Hippocampal formation (tissue), 2 donors: ENCODE results near the gene RBM17.
A peak's percentile ranks its signal among the peaks of the same experiment; 100 is the strongest.
"Not testable (repeated sequence)": the region's sequence is repeated elsewhere in the genome, so short reads cannot be mapped to it uniquely, and the experiment has no call there.

Source experiments
- DNase-seq, 2 donors: peaks; one replicate each; lab custom pipeline; 2025; lab: John Stamatoyannopoulos, UW

RBM17 gene

DNA sequence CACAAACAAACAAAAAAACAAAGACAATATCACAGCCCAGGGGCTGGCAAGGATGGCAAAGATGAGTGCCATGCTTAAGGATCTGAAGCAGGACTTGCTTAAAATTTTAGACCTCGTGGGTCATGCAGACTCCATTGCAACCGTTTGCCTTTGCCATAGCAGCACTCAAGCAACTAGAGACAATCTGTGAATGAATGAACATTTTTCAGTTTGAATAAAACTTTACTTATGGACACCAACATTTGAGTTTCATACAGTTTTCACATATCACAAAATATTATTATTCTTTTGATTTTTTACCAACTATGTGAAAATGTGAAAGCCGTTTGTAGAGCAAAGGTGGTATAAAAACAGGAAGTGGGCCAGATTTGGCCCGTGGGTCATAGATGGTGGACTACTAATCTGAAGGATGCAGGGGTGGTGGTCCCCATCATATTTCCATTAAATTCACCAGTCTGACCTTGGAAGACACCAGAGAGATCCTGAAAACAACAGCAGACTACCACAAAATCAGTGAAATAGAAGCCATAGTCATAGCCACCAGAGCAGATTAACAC lies 8.3 kb upstream of the RBM17 start:
- no peak for DNase-seq

DNA sequence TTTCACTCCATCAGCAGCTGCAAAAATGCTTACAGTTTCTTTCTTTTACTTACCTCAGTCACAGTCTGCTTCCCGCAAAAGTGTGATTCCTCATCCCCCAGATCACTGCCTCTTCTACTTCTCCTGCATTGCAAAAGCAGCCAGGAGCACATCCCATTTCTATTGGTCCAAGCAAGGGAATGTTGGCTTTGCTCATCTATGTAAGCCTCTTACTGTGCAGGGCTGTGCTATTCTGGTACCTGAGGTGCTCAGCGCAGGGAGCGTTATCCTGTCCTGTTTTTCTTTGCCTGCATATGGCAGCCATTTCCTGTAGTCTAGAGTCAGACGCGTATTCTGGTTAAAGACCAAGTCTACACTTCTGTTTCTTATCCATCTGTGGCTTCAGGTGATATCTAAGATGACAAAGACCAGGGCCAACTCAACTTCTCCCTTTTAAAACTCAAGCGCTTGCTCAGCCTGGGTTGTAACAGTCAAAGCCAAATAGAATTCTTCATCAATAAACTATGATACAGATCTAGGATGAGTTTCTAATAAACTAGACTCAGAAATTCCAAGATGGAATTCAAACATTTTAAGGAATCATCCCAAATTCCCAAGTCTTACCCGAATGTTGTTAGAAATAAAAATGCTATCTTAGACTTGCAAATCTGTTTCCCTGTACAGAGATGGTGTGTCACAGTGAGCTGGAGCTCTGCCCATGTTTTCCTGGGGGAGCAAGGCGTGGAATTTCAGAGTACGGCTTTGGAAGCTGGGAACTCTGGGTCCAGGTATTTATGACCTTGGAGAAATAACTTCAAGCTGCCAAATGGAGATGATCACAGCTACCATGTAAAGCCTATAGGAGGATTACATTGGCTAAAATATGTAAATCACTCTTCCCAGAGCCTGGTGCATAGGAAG lies 6.1 kb upstream of the RBM17 start:
- DNase-seq = peak in 1 of 2 donors; percentile 29

DNA sequence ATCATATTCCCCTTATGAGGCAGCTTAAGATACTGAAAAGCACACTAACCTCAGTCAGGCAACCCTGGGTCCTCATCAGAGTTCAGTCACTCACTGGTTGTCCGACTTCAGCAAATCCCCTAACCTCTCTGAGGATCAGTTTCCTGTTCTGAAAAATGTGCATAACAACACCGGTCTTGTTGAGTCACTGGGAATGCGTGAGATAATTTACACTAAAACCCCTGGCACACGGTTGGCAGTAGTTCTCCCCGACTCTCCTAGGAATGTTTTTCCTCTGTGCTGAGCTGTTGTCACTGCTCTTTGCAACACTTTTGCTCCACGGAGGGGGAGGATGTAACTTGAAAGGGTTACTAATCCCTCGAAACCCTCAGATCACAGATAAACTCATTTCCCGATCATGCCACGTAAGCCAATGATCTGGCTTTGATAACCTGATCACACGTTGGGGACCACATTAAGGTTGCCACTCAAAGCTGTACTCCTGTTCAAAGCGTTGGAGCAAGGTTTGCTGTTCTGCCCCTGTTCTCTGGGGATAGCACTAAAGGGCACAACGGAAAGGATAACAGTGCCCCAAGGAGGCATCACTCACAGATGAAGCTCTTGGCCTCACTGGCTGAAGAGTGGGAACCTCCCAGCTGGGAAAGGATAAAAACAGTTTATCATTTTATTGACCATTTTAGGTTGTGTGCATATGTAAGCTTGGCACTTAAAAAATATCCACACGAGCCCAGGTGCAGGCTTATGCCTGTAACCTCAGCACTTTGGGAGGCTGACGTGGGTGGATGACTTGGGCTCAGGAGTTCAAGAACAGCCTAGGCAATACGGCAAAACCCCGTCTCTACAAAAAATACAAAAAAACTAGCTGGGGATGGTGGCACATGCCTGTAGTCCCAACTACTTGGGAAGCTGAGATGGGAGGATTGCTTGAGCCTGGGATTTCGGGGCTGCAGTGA lies 5.0 kb upstream of the RBM17 start:
- no peak for DNase-seq

DNA sequence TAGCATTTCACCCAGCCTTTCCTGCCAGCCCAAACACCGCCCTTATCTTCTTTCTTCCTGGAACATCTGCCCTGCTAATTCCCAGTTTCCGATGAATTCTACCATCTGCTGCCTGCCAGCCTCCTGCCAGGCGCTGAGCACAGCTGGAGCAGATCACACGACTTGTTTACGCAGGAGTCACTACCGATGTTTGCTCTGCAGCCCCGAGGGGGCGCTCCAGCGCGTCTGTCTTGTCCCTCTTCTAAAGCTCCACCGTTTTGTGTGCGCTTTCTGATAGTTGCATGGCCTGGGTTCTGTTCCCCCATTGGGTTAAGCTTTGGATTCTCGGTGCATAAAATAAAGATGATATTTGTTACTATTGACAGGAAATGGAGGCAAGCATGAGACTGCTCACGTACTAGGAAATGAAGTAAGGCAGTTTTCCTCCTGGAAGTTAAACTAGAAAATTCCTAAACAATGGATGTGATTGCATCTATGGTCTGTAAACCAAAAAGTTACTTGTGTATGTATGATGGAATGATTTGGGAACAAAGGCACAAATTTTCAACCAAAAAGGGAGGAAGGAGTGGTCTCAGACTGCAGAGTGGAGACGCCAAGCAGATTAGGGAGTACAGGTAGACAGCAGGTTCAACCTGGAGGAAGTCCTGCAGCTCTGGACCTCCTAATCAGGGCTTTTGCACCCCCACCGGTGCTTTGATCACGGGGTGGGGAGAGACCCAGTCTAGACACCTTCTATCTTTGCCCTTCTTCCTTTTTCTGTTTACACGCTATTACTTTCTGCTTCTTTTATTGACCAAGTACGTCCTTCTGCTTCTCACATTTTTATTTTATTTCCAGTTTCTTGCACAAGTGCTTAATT lies 2.2 kb upstream of the RBM17 start:
- DNase-seq = peak; percentile 86 to 91

GRCh38 chr10:6089334-6090219 lies 743 bp downstream of the RBM17 start:
- DNase-seq = no peak

- no peak for DNase-seq
Measured at GRCh38 chr10:6091630-6092029, 2.8 kb downstream of the RBM17 start.

GRCh38 chr10:6092731-6093130 lies 3.9 kb downstream of the RBM17 start:
- no peak for DNase-seq

DNA sequence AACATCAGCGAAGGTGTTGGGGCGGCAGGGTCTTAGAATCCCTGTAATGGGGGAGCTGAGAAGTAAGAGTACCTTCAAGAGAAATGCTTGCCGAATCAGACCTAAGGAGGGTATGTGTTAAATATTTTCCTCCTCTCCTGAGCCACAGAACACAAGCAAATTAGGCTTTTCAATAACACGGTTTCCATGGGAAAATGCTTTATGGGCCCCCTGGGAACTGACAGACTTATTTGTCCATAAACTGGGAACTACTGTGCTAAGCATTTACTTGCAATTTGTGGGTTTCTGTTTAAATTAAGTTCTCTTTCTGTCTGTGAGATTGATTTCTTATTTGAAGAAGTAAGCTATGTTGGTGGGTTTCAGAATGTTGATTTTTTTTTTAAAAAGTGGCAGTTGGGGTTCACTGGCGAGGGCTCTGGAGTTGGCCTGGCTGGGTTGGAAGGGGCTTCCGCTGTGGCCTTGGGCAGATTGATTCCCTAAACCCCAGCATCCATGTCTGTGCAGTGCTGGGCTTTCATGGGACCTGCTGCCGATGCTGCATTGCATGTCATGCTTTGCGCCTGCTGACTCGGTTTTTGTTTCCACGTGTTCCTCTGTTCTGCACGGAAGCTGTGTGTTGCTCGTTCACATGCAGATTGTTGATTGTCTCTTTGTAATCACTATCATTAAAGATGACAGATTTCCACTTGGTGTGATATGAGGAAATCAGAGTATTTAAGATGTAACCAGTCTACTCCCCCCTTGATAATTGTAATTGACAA lies 7.2 kb downstream of the RBM17 start:
- no peak for DNase-seq

DNA sequence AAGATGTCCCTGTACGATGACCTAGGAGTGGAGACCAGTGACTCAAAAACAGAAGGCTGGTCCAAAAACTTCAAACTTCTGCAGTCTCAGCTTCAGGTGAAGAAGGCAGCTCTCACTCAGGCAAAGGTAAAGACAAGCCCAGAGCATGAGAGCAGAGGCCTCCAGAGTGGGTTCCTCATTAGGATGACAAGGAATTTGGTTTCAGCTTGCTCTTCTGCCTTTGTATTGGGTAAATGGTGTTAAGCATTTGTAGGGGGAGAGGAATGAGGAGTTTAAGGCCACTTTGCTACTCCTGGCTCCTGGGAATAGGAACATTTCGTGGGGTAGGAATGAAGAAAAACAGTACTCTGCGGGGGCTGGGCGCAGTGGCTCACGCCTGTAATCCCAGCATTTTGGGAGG lies 8.2 kb downstream of the RBM17 start:
- no peak for DNase-seq

- DNase-seq = no peak
Measured at GRCh38 chr10:6098156-6098555, 9.3 kb downstream of the RBM17 start.

DNA sequence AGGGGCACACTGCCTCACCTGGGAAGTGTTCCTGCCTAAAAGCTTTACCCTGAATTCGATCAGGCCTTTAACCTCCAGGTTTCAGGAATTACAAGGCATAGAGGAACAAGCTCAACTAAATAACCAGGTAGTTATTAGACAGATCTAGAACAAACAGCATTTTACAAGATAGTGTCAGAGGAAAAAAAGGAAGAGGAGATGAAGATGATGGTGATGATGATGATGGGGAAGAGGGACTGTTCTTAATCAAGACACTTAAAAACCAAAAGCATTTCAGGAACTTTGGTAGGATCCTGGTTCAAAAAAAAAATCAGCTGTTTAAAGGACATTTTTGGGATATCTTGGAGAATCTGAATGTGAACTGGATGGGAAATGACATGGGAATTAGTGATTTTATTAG lies 11.5 kb downstream of the RBM17 start:
- no peak for DNase-seq

DNA sequence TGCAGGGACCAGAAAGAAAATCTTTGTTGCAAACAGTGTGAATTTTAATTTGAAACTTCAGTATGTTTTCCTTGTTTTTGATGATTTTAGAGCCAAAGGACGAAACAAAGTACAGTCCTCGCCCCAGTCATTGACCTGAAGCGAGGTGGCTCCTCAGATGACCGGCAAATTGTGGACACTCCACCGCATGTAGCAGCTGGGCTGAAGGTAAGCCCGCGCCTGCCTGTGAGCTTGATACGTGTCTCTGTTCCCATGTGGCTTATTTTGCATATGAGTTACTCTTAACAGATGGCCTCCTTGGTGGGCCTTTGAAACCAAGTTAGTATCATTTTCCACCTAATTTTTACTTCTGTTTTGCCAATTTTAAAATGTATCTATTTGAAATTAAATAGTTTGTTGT lies 12.3 kb downstream of the RBM17 start:
- DNase-seq = no peak

DNA sequence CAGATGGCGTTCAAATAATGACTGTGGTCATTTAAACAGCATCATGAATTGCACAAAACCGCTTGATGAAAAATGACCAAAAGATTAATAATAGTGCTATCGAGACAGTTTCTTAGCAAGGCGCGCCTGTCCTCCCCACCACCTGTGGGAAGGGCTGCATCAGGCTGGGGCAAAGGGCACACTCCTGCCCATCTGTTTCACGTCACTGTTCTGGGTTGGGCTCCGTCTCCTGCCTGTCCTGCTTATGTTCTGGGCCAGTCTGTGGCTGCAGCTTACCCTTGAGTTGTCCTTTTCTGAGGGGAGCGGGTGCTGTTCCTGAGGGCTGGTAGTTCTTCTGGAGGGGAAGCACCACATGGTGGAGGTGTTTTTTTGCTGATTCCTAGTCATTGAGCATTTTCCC lies 13.3 kb downstream of the RBM17 start:
- DNase-seq = no peak

DNA sequence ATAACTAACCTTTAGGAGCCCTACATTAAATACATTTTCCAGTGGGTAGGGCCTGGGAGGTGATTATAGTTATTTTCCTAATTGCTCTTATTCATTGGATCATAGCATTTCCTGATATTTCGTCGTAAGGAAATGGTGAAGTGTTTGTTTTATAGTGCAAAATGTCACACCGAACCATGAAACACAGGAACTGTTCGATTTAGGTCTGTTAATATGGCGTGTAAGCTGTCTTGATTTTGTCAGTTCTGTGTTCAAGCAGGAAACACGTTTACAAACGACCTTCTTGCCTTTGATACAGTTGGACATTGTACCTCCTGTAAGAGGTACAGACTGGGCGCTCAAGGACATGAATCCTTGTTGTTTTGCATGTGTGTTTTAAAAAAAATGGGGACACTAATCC lies 14.8 kb downstream of the RBM17 start:
- no peak for DNase-seq

DNA sequence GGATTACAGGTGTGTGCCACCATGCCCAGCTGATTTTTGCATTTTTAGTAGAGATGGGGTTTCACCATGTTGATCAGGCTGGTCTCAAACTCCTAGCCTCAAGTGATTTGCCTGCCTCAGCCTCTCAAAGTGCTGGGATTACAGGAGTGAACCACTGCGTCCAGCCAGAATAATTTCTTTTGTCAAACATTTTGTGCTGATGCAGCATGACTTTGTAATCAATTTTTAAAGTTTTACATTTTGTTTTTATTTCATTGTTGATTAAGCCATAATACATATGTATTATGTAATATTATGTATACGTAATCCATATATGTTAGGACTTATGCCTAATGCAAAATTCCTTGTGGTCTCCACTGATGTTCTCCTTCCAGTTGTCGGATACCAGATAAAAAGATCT lies 18.8 kb downstream of the RBM17 start:
- DNase-seq = not testable (repeated sequence)

- DNase-seq = no peak
Measured at GRCh38 chr10:6108072-6108471, 19.2 kb downstream of the RBM17 start.

DNA sequence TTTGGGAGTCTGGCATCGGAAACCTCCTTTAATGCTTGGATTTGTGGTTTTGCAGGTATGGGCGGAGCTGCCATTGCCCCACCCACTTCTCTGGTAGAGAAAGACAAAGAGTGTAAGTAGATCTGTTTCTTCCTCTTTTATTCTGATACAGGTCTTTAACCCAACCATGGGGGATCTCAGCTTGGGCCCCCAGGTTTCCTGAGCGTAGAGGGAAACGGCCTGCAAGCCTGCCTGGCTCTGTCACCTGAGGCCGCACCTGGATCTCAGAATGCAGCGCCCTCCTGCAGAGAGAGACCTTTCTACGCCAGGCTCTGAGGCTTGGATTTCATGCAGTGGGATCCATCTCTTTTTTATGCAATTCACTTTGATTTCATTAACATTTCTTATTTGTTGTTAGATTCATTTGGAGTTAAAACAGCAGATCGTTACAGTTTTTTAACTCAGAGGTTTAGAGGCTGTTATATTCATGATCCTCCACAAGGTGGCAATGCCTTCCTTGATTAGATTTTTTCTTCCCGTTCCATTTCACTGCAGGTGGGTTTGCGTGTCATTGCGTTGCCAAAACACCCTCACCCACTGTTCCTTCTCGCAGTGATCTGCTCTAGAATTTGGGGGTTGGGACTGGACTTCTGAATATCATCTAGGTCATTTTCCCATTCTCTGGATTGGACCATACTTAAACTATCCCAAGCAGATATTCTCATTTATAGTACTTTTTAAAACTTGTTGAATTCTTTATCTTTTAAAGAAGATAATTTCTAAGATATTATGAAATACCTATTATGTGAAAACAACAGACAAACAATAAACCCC lies 20.0 kb downstream of the RBM17 start:
- DNase-seq = peak in 1 of 2 donors; percentile 58

DNA sequence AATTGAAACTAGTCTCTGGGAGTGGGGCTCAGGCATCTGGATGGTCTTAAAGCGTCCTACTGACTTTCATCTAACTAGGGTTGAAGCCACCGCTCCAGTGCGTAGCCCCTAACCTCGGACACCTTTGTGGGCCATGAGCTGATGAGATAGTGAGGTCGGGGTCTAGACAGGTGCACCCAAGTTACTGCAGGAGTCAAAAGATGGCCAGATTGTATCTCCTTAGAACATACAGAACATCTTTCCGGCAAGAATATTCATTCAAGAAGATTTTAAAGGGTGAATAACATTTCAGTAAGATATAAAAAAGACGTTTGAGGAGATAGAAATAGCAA lies 20.6 kb downstream of the RBM17 start:
- DNase-seq = no peak

DNA sequence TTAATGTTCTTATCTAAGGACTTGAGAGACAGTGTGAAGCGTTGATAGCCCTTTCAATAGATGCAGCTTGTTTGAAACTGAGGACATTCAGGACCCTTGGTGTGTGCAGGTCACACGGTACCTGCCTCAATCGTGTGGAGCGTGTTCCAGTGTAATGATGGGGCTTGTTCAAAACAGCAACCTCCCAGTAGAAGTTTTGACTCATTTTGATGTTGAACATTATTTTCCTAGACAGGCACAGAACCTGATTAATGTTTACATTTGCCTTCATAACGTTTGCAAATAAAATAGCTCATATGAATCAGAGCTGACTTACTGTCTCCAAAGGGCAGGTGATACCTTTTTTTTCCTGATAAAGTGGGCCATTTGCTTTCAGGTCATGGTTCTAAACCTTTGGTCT lies 21.3 kb downstream of the RBM17 start:
- DNase-seq = no peak
